Measurements from ENCODE around the gene MINPP1.

GRCh38 chr10:87580016-87580415 is 75.3 kb downstream of the MINPP1 start:
- TF ChIP-seq CTCF (IDR thresholded peaks at IDR 0.05), result no peak
- no peak for TF ChIP-seq POLR2A (IDR thresholded peaks at IDR 0.05)
- no peak for TF ChIP-seq POLR2AphosphoS5 (IDR thresholded peaks at IDR 0.05)
- no peak for TF ChIP-seq EP300 (IDR thresholded peaks at IDR 0.05; ENCODE audit: low read depth)

All from transverse colon (tissue), 4 donors.